Activated T-helper 1 cell treated with anti-CD3 and anti-CD28 coated beads, Interleukin-12 subunit alpha, Interleukin-12 subunit beta, Interleukin-2, Interleukin-4 antibody, amounts not matched to agents 30 ng/mL and 10 ng/mL and 1 ng/mL, durations not matched to agents 14 hours and 24 hours and 36 hours (primary cell): ENCODE results near the gene WDR91. TPM values are rescaled to one million over a fixed set of nuclear protein-coding genes. Genes with fewer than 3 reads are reported as not detected.

ENCODE experiments used
- DNase-seq: peaks from one replicate; pipeline ENCODE4 v3.0.0; 2021; ENCODE audit warnings: low spot score
- H3K27ac Mint-ChIP-seq: one replicate; pipeline ENCODE4 v1.8.0; 2021; ENCODE audit warnings: mild to moderate bottlenecking, mixed read lengths
- H3K27me3 Mint-ChIP-seq: one replicate; pipeline ENCODE4 v1.8.0; 2022; ENCODE audit warnings: mild to moderate bottlenecking, moderate library complexity, mixed read lengths; ENCODE audit not compliant: insufficient read depth
- H3K36me3 Mint-ChIP-seq: one replicate; pipeline ENCODE4 v1.8.0; 2021; ENCODE audit warnings: low read depth, mixed read lengths
- H3K4me1 Mint-ChIP-seq: one replicate; pipeline ENCODE4 v1.8.0; 2021; ENCODE audit warnings: low read depth, mixed read lengths
- H3K4me3 Mint-ChIP-seq: one replicate; pipeline ENCODE4 v1.8.0; 2021; ENCODE audit warnings: mild to moderate bottlenecking, moderate library complexity, mixed read lengths
- H3K9me3 Mint-ChIP-seq: one replicate; pipeline ENCODE4 v1.8.0; 2021; ENCODE audit warnings: mixed read lengths
- intact Hi-C: fragments of 100-400 bp; cut with micrococcal nuclease; formaldehyde crosslinking; loops from one replicate; pipeline ENCODE4 v1.15.1; 2024
- total RNA-seq: library from RNA; stranded (reverse); gene quantifications from 2 replicates; pipeline ENCODE4 v1.2.3, GENCODE V29; 2022

Gene WDR91
- total RNA-seq, 1 donor from 2014 or later = 34.6 TPM

GRCh38 chr7:135189221-135189662 is 22.1 kb downstream of the WDR91 start:
- no peaks in the 10 kb centered on the region for H3K27me3 Mint-ChIP-seq
- no peak for DNase-seq
- H3K4me1 Mint-ChIP-seq = no peaks in the 10 kb centered on the region
- no peaks in the 10 kb centered on the region for H3K9me3 Mint-ChIP-seq
- H3K36me3 Mint-ChIP-seq = peaks cover 49% of the 10 kb centered on the region
- no peak overlapping the region for H3K27ac Mint-ChIP-seq
- intact Hi-C loops = no loop called here
- H3K4me3 Mint-ChIP-seq = no peak overlapping the region

GRCh38 chr7:135188298-135188984 is 22.9 kb downstream of the WDR91 start:
- intact Hi-C loops = no loop called here
- Mint-ChIP-seq H3K4me3 (no peak overlapping the region), H3K4me1 (no peaks in the 10 kb centered on the region), H3K9me3 (peaks cover 2% of the 10 kb centered on the region), H3K36me3 (peaks cover 52% of the 10 kb centered on the region), H3K27me3 (no peaks in the 10 kb centered on the region), H3K27ac (no peak overlapping the region)
- no peak for DNase-seq

GRCh38 chr7:135186841-135187253 is 24.5 kb downstream of the WDR91 start:
- Mint-ChIP-seq H3K9me3 (peaks cover 14% of the 10 kb centered on the region), H3K36me3 (peaks cover 57% of the 10 kb centered on the region), H3K27me3 (no peaks in the 10 kb centered on the region), H3K4me3 (no peak overlapping the region), H3K27ac (no peak overlapping the region), H3K4me1 (no peaks in the 10 kb centered on the region)
- no peak for DNase-seq
- intact Hi-C loops = no loop called here

GRCh38 chr7:135186261-135186540 is 25.1 kb downstream of the WDR91 start:
- no peak overlapping the region for H3K27ac Mint-ChIP-seq
- intact Hi-C loops = no loop called here
- H3K27me3 Mint-ChIP-seq = no peaks in the 10 kb centered on the region
- no peak for DNase-seq
- peaks cover 59% of the 10 kb centered on the region for H3K36me3 Mint-ChIP-seq
- H3K4me1 Mint-ChIP-seq = no peaks in the 10 kb centered on the region
- no peak overlapping the region for H3K4me3 Mint-ChIP-seq
- peaks cover 21% of the 10 kb centered on the region for H3K9me3 Mint-ChIP-seq

GRCh38 chr7:135185471-135186260 is 25.7 kb downstream of the WDR91 start:
- Mint-ChIP-seq H3K4me3 (no peak overlapping the region), H3K4me1 (no peaks in the 10 kb centered on the region), H3K27ac (no peak overlapping the region), H3K9me3 (peaks cover 24% of the 10 kb centered on the region), H3K36me3 (peaks cover 57% of the 10 kb centered on the region), H3K27me3 (no peaks in the 10 kb centered on the region)
- no peak for DNase-seq
- intact Hi-C loops = no loop called here

- H3K36me3 Mint-ChIP-seq = peaks cover 58% of the 10 kb centered on the region
- H3K9me3 Mint-ChIP-seq = peaks cover 31% of the 10 kb centered on the region
- DNase-seq = no peak
- intact Hi-C loops = no loop called here
- no peaks in the 10 kb centered on the region for H3K27me3 Mint-ChIP-seq
- no peaks in the 10 kb centered on the region for H3K4me1 Mint-ChIP-seq
- H3K4me3 Mint-ChIP-seq = no peak overlapping the region
- H3K27ac Mint-ChIP-seq = no peak overlapping the region
These were observed 27.0 kb downstream of the WDR91 start for GRCh38 chr7:135184254-135184841.

GRCh38 chr7:135183478-135183877 is 27.8 kb downstream of the WDR91 start:
- H3K36me3 Mint-ChIP-seq = peaks cover 57% of the 10 kb centered on the region
- intact Hi-C loops = no loop called here
- H3K4me1 Mint-ChIP-seq = no peaks in the 10 kb centered on the region
- H3K9me3 Mint-ChIP-seq = peaks cover 36% of the 10 kb centered on the region
- no peak for DNase-seq
- H3K27me3 Mint-ChIP-seq = no peaks in the 10 kb centered on the region
- H3K27ac Mint-ChIP-seq = no peak overlapping the region
- H3K4me3 Mint-ChIP-seq = no peak overlapping the region

GRCh38 chr7:135181929-135182678 is 29.2 kb downstream of the WDR91 start:
- intact Hi-C loops = no loop called here
- H3K9me3 Mint-ChIP-seq = peaks cover 36% of the 10 kb centered on the region

GRCh38 chr7:135181261-135181928 is 29.9 kb downstream of the WDR91 start:
- peaks cover 47% of the 10 kb centered on the region for H3K36me3 Mint-ChIP-seq

More at GRCh38 chr7:135181929-135182678, 29.2 kb downstream of the WDR91 start:
- H3K4me1 Mint-ChIP-seq = no peaks in the 10 kb centered on the region
- H3K27me3 Mint-ChIP-seq = no peaks in the 10 kb centered on the region
- H3K36me3 Mint-ChIP-seq = peaks cover 51% of the 10 kb centered on the region
- no peak for DNase-seq
- H3K4me3 Mint-ChIP-seq = no peak overlapping the region
- H3K27ac Mint-ChIP-seq = no peak overlapping the region

GRCh38 chr7:135180122-135180521 is 31.2 kb downstream of the WDR91 start:
- Mint-ChIP-seq H3K36me3 (peaks cover 43% of the 10 kb centered on the region), H3K27ac (no peak overlapping the region), H3K4me1 (no peaks in the 10 kb centered on the region), H3K4me3 (no peak overlapping the region), H3K9me3 (peaks cover 36% of the 10 kb centered on the region), H3K27me3 (no peaks in the 10 kb centered on the region)
- no peak for DNase-seq
- intact Hi-C loops = no loop called here

More at GRCh38 chr7:135181261-135181928, 29.9 kb downstream of the WDR91 start:
- Mint-ChIP-seq H3K4me3 (no peak overlapping the region), H3K27me3 (no peaks in the 10 kb centered on the region), H3K9me3 (peaks cover 36% of the 10 kb centered on the region), H3K27ac (no peak overlapping the region), H3K4me1 (no peaks in the 10 kb centered on the region)
- DNase-seq = no peak
- intact Hi-C loops = no loop called here

- no peak overlapping the region for H3K27ac Mint-ChIP-seq
- H3K36me3 Mint-ChIP-seq = peaks cover 42% of the 10 kb centered on the region
- no peaks in the 10 kb centered on the region for H3K27me3 Mint-ChIP-seq
- H3K4me3 Mint-ChIP-seq = no peak overlapping the region
- no peak for DNase-seq
- H3K4me1 Mint-ChIP-seq = no peaks in the 10 kb centered on the region
- H3K9me3 Mint-ChIP-seq = peaks cover 36% of the 10 kb centered on the region
- intact Hi-C loops = loop anchor here (10.0 kb wide), 1 partner anchor 425 kb away; no protein-coding TSS in a partner anchor
These were observed 31.9 kb downstream of the WDR91 start for GRCh38 chr7:135179321-135179925.

- DNase-seq = no peak
- H3K27ac Mint-ChIP-seq = no peak overlapping the region
- peaks cover 33% of the 10 kb centered on the region for H3K9me3 Mint-ChIP-seq
- no peaks in the 10 kb centered on the region for H3K27me3 Mint-ChIP-seq
- H3K4me1 Mint-ChIP-seq = no peaks in the 10 kb centered on the region
- intact Hi-C loops = loop anchor here (10.0 kb wide), 1 partner anchor 424 kb away; no protein-coding TSS in a partner anchor
- peaks cover 31% of the 10 kb centered on the region for H3K36me3 Mint-ChIP-seq
- no peak overlapping the region for H3K4me3 Mint-ChIP-seq
These were observed 33.0 kb downstream of the WDR91 start for GRCh38 chr7:135178364-135178763.
